Measurements from ENCODE around the gene SRL. TPM values are rescaled to one million over a fixed set of nuclear protein-coding genes. Genes with fewer than 3 reads are reported as not detected.

The SRL gene
- total and polyA plus RNA-seq, 2 of the 13 experiments (the other 11 are each of a cell fraction or from before 2014, with no cell fraction given), result 0.05 TPM; not detected in 1

- TF ChIP-seq, protein P1, sequence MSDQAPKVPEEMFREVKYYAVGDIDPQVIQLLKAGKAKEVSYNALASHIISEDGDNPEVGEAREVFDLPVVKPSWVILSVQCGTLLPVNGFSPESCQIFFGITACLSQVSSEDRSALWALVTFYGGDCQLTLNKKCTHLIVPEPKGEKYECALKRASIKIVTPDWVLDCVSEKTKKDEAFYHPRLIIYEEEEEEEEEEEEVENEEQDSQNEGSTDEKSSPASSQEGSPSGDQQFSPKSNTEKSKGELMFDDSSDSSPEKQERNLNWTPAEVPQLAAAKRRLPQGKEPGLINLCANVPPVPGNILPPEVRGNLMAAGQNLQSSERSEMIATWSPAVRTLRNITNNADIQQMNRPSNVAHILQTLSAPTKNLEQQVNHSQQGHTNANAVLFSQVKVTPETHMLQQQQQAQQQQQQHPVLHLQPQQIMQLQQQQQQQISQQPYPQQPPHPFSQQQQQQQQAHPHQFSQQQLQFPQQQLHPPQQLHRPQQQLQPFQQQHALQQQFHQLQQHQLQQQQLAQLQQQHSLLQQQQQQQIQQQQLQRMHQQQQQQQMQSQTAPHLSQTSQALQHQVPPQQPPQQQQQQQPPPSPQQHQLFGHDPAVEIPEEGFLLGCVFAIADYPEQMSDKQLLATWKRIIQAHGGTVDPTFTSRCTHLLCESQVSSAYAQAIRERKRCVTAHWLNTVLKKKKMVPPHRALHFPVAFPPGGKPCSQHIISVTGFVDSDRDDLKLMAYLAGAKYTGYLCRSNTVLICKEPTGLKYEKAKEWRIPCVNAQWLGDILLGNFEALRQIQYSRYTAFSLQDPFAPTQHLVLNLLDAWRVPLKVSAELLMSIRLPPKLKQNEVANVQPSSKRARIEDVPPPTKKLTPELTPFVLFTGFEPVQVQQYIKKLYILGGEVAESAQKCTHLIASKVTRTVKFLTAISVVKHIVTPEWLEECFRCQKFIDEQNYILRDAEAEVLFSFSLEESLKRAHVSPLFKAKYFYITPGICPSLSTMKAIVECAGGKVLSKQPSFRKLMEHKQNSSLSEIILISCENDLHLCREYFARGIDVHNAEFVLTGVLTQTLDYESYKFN (CRISPR knock-in tag; conservative IDR thresholded peaks at IDR 0.05), result peak; percentile 65
- TF ChIP-seq EED (CRISPR knock-in tag; IDR thresholded peaks at IDR 0.05), result no peak
- TF ChIP-seq ZNF101 (CRISPR knock-in tag; IDR thresholded peaks at IDR 0.05; ENCODE audit: borderline replicate concordance, low read depth), result no peak
- TF ChIP-seq CCAR2 (optimal IDR thresholded peaks at IDR 0.05; ENCODE audit: low read depth, low read length), result no peak
- TF ChIP-seq ZNF441 (CRISPR knock-in tag; IDR thresholded peaks at IDR 0.05; ENCODE audit: borderline replicate concordance), result no peak
- no peak for TF ChIP-seq HOXA9 (CRISPR knock-in tag; IDR thresholded peaks at IDR 0.05; ENCODE audit: borderline replicate concordance)
- TF ChIP-seq, protein P2, sequence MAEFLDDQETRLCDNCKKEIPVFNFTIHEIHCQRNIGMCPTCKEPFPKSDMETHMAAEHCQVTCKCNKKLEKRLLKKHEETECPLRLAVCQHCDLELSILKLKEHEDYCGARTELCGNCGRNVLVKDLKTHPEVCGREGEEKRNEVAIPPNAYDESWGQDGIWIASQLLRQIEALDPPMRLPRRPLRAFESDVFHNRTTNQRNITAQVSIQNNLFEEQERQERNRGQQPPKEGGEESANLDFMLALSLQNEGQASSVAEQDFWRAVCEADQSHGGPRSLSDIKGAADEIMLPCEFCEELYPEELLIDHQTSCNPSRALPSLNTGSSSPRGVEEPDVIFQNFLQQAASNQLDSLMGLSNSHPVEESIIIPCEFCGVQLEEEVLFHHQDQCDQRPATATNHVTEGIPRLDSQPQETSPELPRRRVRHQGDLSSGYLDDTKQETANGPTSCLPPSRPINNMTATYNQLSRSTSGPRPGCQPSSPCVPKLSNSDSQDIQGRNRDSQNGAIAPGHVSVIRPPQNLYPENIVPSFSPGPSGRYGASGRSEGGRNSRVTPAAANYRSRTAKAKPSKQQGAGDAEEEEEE (CRISPR knock-in tag; IDR thresholded peaks at IDR 0.05; ENCODE audit: borderline replicate concordance), result no peak; the same call in 1 of the 2 replicates
- TF ChIP-seq, protein P3, sequence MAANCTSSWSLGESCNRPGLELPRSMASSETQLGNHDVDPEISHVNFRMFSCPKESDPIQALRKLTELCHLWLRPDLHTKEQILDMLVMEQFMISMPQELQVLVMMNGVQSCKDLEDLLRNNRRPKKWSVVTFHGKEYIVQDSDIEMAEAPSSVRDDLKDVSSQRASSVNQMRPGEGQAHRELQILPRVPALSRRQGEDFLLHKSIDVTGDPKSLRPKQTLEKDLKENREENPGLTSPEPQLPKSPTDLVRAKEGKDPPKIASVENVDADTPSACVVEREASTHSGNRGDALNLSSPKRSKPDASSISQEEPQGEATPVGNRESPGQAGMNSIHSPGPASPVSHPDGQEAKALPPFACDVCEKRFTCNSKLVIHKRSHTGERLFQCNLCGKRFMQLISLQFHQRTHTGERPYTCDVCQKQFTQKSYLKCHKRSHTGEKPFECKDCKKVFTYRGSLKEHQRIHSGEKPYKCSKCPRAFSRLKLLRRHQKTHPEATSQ (CRISPR knock-in tag; IDR thresholded peaks at IDR 0.05; ENCODE audit: borderline replicate concordance), result no peak
- TF ChIP-seq SPEN (CRISPR knock-in tag; IDR thresholded peaks at IDR 0.05; ENCODE audit: low read depth), result peak; percentile 48; the same call in 1 of the 2 replicates
- TF ChIP-seq, protein P4, sequence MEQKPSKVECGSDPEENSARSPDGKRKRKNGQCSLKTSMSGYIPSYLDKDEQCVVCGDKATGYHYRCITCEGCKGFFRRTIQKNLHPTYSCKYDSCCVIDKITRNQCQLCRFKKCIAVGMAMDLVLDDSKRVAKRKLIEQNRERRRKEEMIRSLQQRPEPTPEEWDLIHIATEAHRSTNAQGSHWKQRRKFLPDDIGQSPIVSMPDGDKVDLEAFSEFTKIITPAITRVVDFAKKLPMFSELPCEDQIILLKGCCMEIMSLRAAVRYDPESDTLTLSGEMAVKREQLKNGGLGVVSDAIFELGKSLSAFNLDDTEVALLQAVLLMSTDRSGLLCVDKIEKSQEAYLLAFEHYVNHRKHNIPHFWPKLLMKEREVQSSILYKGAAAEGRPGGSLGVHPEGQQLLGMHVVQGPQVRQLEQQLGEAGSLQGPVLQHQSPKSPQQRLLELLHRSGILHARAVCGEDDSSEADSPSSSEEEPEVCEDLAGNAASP (CRISPR knock-in tag; IDR thresholded peaks at IDR 0.05; ENCODE audit: borderline replicate concordance), result peak; percentile 80; the same call in 1 of the 2 replicates
- TF ChIP-seq, protein P5, sequence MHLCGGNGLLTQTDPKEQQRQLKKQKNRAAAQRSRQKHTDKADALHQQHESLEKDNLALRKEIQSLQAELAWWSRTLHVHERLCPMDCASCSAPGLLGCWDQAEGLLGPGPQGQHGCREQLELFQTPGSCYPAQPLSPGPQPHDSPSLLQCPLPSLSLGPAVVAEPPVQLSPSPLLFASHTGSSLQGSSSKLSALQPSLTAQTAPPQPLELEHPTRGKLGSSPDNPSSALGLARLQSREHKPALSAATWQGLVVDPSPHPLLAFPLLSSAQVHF (CRISPR knock-in tag; IDR thresholded peaks at IDR 0.05), result no peak
- TF ChIP-seq DRAP1 (CRISPR knock-in tag; IDR thresholded peaks at IDR 0.05), result no peak
- peak; percentile 50 for TF ChIP-seq GABPB1 (CRISPR knock-in tag; IDR thresholded peaks at IDR 0.05)
- no peak for TF ChIP-seq ZSCAN25 (CRISPR knock-in tag; IDR thresholded peaks at IDR 0.05)
- TF ChIP-seq EEA1 (CRISPR knock-in tag; IDR thresholded peaks at IDR 0.05; ENCODE audit: borderline replicate concordance), result no peak
- no peak for TF ChIP-seq U2AF1 (optimal IDR thresholded peaks at IDR 0.05; ENCODE audit: low read depth, low read length)
- no peak for TF ChIP-seq TOE1 (CRISPR knock-in tag; IDR thresholded peaks at IDR 0.05)
- no peak for TF ChIP-seq RNF2 (conservative IDR thresholded peaks at IDR 0.05; ENCODE audit: low read depth)
Observed at GRCh38 chr16:4290236-4290830, 48.5 kb upstream of the SRL start (continued).

Measured in HepG2 (cell line).